ENCODE data around the gene RTP5.
"Not testable (repeated sequence)": the region's sequence is repeated elsewhere in the genome, so short reads cannot be mapped to it uniquely, and the experiment has no call there.

Gene RTP5

GRCh38 chr2:241904011-241904718 is 34.6 kb downstream of the RTP5 start:
- DNase-seq: no peak

GRCh38 chr2:241904791-241905710 is 35.5 kb downstream of the RTP5 start:
- no peak for DNase-seq

- DNase-seq: no peak
These were observed 36.3 kb downstream of the RTP5 start for GRCh38 chr2:241905716-241906377.

- DNase-seq: not testable (repeated sequence)
These were observed 36.8 kb downstream of the RTP5 start for GRCh38 chr2:241906378-241906770.

- no peak for DNase-seq
These were observed 37.5 kb downstream of the RTP5 start for GRCh38 chr2:241906826-241907570.

GRCh38 chr2:241907831-241908230 is 38.3 kb downstream of the RTP5 start:
- DNase-seq: not testable (repeated sequence)

GRCh38 chr2:241908686-241909420 is 39.3 kb downstream of the RTP5 start:
- DNase-seq: no peak

GRCh38 chr2:241909769-241910168 is 40.2 kb downstream of the RTP5 start:
- no peak for DNase-seq

GRCh38 chr2:241910604-241911520 is 41.3 kb downstream of the RTP5 start:
- DNase-seq: no peak

- no peak for DNase-seq
These were observed 42.0 kb downstream of the RTP5 start for GRCh38 chr2:241911551-241911950.

GRCh38 chr2:241912021-241912555 is 42.6 kb downstream of the RTP5 start:
- no peak for DNase-seq

- DNase-seq: no peak
These were observed 44.2 kb downstream of the RTP5 start for GRCh38 chr2:241913703-241914102.

GRCh38 chr2:241914542-241914941 is 45.0 kb downstream of the RTP5 start:
- DNase-seq: no peak

GRCh38 chr2:241921631-241922030 is 52.1 kb downstream of the RTP5 start:
- DNase-seq: not testable (repeated sequence)

GRCh38 chr2:241922411-241922810 is 52.9 kb downstream of the RTP5 start:
- DNase-seq: no peak

GRCh38 chr2:241922816-241923601 is 53.5 kb downstream of the RTP5 start:
- DNase-seq: not testable (repeated sequence)
